NCI-H146 treated with DMSO at 0.1 percent for 48 hours (cell line): Measurements from ENCODE around the gene ZDHHC14.

Experiments used
- DNase-seq: peaks from one replicate; lab custom pipeline; 2025; ENCODE audit not compliant: unreplicated experiment; lab: John Stamatoyannopoulos, UW

Gene ZDHHC14

GRCh38 chr6:157530126-157530525 is 149.1 kb downstream of the ZDHHC14 start:
- peak; percentile 88 for DNase-seq

GRCh38 chr6:157530724-157531168 is 149.8 kb downstream of the ZDHHC14 start:
- no peak for DNase-seq

GRCh38 chr6:157531169-157531985 is 150.4 kb downstream of the ZDHHC14 start:
- DNase-seq = no peak

- DNase-seq = no peak
These were observed 151.0 kb downstream of the ZDHHC14 start for GRCh38 chr6:157531986-157532365.

- DNase-seq = peak; percentile 84
These were observed 152.3 kb downstream of the ZDHHC14 start for GRCh38 chr6:157533048-157533871.

- no peak for DNase-seq
These were observed 153.3 kb downstream of the ZDHHC14 start for GRCh38 chr6:157534134-157534871.

- DNase-seq = no peak
These were observed 154.0 kb downstream of the ZDHHC14 start for GRCh38 chr6:157534977-157535339.

- no peak for DNase-seq
These were observed 154.6 kb downstream of the ZDHHC14 start for GRCh38 chr6:157535340-157536222.

GRCh38 chr6:157536223-157536545 is 155.2 kb downstream of the ZDHHC14 start:
- DNase-seq = no peak

GRCh38 chr6:157537556-157537955 is 156.6 kb downstream of the ZDHHC14 start:
- DNase-seq = no peak

GRCh38 chr6:157538168-157538567 is 157.2 kb downstream of the ZDHHC14 start:
- DNase-seq = no peak

GRCh38 chr6:157538698-157539097 is 157.7 kb downstream of the ZDHHC14 start:
- DNase-seq = no peak

GRCh38 chr6:157539421-157539822 is 158.4 kb downstream of the ZDHHC14 start:
- no peak for DNase-seq

GRCh38 chr6:157539900-157540752 is 159.1 kb downstream of the ZDHHC14 start:
- no peak for DNase-seq

GRCh38 chr6:157541618-157542413 is 160.8 kb downstream of the ZDHHC14 start:
- DNase-seq = no peak

- DNase-seq = no peak
These were observed 161.6 kb downstream of the ZDHHC14 start for GRCh38 chr6:157542414-157543160.

- DNase-seq = no peak
These were observed 165.3 kb downstream of the ZDHHC14 start for GRCh38 chr6:157546321-157546720.

GRCh38 chr6:157547112-157547511 is 166.1 kb downstream of the ZDHHC14 start:
- no peak for DNase-seq
